Kasumi-1 (cell line): ENCODE data around the gene SLC5A11.
A peak's percentile ranks its signal among the peaks of the same experiment; 100 is the strongest.
"Not testable (repeated sequence)": the region's sequence is repeated elsewhere in the genome, so short reads cannot be mapped to it uniquely, and the experiment has no call there.

Source experiments
- DNase-seq, 2 experiments: peaks; one replicate each; lab custom pipeline; 2025; lab: John Stamatoyannopoulos, UW

The SLC5A11 gene

GRCh38 chr16:24834459-24835335 is 11.1 kb upstream of the SLC5A11 start:
- peak; percentile 36 to 50 for DNase-seq

DNA sequence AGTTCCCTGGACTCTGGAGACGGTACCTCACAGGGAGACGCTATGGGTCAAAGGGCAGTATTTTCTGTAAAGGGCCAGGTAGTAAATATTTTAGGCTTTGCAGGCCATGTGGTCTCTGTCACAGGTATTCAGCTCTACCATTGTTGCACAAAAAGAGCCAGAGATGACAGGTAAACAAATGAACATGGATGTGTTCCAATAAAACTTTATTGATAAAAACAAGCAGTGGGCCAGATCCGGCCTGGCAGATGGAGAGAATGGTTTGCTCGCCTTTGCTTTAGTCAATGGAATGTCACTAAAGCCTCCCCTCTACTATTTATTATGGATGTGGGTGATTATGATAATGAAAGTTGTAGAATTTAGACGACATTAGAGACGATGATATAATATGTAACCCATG is 8.9 kb upstream of the SLC5A11 start:
- no peak for DNase-seq

DNA sequence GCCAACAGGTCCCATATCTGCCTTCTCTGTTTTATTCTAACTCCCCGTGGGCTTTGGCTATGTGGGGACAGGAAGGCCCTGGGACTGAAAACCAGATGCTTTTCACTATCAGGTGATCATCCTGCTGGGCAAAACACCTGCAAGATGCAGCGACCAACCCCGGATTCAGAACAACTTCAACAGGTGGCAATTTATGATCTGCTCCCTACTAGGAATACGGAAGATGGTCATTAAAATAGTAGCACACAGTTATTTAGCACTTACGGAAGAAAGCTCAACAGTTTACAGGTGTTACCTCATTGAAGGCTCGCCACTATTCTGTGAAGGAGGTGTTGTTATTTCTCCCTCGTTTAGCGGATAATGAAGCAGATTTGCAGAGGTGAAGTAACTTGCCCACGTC is 7.8 kb upstream of the SLC5A11 start:
- no peak for DNase-seq

GRCh38 chr16:24838554-24839266 is 7.1 kb upstream of the SLC5A11 start:
- peak in 1 of 2 experiments; percentile 0 for DNase-seq

- no peak for DNase-seq
Observed at GRCh38 chr16:24839347-24839972, 6.3 kb upstream of the SLC5A11 start.

- no peak for DNase-seq
Observed at GRCh38 chr16:24841291-24841690, 4.5 kb upstream of the SLC5A11 start.

- no peak for DNase-seq
Observed at GRCh38 chr16:24844101-24845030, 1.4 kb upstream of the SLC5A11 start.

DNA sequence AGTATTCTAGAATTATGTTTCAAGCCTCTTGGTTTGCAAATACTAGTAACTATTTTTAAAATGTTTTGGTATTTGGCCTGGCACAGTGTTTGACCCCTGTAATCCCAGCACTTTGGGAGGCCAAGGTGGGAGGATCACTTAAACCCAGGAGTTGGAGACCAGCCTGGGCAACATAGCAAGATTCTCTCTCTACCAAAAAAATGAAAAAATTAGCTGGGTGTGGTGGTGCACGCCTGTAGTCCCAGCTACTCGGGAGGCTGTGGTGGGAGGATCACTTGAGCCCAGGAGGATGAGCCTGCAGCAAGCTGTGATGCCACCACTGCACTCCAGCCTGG is 765 bp upstream of the SLC5A11 start:
- DNase-seq = not testable (repeated sequence)

DNA sequence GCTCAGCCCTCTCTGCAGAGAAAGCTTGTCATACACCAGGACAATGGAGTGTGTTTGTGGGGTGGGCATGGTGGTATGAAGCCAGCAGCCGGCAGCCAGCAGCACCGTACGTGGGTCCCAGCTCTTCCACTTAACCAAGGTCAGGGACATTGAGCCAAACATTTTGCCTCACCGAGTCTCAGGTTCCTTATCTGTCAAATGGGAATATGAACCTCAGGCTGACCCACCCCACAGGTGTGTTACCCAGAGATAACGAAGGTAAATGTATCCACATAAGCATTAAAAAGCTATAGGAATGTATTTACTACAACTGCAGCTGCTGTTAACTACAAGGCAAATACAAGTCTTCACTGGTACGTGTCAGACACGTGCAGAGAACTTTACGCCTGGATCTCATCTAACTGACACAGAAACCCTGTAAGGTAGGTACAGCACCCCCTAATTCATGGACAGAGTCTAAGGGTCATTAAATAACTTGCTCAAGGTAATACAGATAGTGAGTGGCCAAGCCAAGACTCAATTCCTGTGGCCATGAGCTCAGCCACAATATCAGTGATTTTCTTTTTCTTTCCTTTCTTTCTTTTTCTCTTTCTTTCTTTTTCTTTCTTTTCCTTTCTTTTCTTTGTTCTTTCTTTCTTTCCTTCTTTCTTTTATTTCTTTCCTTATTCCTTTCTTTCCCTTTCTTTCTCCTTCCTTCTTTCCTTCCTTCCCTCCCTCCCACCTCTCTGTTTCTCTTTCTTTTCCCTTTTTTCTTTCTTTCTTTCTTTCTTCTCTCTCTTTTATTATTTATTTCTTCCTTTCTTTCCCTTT is 990 bp downstream of the SLC5A11 start:
- no peak for DNase-seq

DNA sequence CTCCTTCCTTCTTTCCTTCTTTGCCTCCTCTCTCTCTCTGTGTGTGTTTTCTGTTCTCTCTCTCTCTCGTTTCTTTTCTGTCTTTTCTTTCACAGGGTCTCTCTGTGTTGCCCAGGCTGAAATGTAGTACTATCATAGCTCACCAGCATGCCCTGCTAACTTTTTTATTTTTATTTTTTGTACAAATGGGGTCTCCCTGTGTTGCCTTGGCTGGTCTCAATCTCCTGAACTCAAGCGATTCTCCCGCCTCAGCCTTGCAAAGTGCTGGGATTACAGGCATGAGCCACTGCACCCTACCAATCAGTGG is 1.5 kb downstream of the SLC5A11 start:
- no peak for DNase-seq

GRCh38 chr16:24848065-24848464 is 2.3 kb downstream of the SLC5A11 start:
- no peak for DNase-seq

DNA sequence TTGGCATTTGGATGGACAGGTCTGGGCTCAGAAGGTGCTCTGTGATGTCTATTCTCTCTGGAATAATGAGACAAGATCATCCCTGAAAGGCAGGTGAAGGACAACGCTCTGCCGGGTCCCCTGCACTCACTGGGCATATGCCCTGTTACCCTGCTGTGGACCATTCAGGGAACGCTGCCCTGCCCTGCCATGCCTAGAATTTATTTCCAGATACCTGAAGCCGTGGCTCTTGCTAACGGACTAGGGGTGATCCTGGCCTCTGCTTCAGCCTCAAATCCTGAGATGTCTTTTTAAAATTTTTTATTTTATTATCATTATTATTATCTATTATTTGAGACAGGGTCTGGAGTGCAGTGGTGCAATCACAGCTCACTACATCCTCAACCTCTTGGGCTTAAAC is 3.9 kb downstream of the SLC5A11 start:
- DNase-seq = no peak

GRCh38 chr16:24850289-24850938 is 4.7 kb downstream of the SLC5A11 start:
- no peak for DNase-seq

DNA sequence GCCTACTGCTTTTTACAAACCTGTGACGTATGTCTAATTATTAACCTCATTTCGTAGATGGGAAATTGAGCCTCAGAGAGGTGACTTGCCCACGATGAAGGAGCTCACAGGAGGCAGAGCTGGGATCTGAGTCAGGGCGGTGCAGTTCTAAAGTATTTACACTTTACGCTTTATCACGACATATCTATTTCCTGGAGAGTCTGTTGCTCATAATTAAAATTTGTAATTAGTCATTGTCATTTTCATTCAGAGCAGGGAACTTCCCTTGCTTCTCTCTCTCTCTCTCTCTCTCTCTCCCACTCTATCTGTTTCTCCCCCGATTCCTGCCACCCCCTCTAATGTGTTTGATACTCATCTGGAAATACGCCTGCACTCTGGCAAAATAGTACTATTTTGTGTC is 5.9 kb downstream of the SLC5A11 start:
- DNase-seq = no peak

DNA sequence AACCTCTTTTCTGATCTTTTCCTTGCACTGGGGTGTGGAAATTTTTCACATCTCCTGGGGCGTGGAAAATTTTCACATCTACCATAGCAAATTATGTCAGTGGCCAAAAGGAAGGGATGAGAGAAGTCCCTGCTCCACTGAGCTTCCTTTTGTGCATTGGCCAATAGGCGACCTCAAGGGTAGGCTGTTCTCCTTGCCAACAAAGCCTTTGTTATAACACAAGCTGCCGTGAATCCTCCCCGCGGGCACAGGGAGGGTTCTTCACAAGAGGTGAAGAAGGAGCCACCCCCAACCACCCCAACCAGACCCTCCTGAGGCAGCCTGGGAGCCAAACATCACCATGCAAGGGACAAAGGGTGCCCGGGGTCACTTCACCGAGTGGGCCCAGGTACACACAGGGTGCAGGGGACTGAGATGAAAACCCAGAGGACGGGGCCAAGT is 6.5 kb downstream of the SLC5A11 start:
- DNase-seq = no peak

DNA sequence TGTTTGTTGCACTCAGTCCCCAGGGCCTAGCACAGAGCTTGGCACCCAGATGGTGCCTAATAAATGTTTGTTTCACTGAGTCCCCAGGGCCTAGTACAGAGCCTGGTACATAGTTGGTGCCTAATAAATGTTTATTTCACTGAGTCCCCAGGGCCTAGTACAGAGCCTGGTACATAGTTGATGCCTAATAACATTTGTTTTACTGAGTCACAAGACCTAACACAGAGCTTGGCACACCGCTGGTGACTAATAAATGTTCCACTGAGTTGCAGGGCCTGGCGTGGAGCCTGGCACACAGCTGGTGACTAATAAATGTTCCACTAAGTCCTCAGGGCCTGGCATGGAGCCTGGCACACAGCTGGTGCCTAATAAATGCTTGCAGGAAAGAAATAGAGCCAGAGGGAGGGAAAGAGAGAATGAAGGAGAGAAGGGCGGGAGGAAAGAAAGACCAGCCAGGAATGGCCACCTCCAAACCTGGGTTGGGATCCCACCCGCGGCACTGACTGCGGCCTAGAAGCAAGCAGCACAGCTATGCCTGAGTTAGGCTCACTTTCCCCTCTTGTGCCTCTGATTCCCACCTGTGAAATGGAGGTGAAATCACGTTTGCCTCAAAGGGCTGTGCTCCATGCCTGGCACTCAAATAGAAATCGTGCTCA is 7.5 kb downstream of the SLC5A11 start:
- no peak for DNase-seq

DNA sequence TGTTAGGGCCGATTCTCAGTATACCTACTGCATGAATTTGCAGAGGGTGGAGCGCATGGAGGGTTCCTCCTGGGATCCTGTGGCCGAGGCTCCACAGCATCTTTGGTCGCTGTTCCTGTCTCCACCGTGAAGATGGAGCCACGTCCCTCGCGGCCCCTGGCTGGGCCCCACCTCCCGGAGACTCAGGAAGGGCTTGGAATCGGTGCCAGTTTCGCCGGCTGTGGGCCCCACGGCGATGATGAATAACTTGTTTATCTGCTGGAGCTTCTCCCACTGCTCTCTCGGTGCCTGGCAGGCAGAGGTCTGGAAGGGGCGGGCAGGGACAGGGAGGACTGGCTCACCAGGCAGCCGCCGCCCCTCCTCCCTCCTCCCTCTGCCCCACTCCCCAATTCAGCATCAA is 8.1 kb downstream of the SLC5A11 start:
- no peak for DNase-seq

GRCh38 chr16:24854607-24855171 is 8.9 kb downstream of the SLC5A11 start:
- no peak for DNase-seq

DNA sequence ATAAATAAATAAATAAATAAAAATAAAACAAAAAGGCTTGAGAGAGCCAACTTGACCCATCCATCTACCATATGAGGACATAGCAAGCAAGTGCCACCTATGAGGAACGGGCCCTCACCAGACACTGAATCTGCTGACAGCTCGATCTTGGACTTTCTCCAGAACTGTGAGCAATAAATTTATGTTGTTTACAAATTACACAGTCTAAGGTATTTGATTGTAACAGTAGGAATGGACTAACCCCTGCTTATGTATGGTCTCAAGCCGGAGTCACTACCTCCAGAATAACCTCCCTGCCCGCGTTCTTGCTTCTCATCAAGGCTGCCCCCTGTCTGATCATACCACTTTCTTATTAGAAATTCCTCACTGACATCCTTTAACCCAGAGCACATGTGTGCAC is 9.9 kb downstream of the SLC5A11 start:
- no peak for DNase-seq

DNA sequence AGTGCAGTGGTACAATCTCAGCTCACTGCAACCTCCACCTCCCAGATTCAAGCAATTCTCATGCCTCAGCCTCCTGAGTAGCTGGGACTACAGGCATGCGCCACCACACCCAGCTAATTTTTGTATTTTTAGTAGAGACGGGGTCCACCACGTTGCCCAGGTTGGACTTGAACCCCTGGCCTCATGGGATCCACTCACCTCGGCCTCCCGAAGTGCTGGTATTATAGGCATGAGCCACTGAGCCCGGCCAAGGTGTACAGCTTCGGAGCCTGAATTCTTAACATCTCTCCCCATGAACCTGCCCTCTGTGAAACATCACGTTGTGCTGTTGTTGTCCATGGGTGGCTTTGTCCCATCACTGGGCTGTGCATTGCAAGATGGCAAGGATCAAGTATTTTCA is 11.1 kb downstream of the SLC5A11 start:
- not testable (repeated sequence) for DNase-seq
